ENCODE data around the gene HMCN2. TPM values are rescaled to one million over a fixed set of nuclear protein-coding genes. Genes with fewer than 3 reads are reported as not detected.

Gene HMCN2
- total RNA-seq, 1 donor from 2014 or later, result 9.3 TPM

DNA sequence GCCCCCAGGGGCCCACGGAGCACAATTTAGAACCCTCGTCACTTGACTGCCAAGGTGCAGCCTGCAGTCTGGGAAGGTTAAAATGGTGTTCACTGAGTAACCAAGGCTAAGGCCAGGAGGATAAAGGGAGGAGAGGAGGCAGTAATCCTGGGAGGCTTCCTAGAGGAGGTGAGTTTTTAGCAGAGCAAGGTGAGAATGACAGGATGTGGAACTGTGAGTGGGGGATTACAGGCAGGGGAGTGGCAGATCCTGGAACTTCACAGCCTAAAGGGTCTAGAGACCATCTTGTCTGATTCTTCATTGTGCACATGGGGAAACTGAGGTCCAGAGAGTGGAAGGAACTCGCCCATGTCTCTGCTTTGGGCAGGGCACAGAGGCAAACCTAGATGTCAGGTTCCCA, 136.7 kb downstream of the HMCN2 start:
- H3K4me3 Mint-ChIP-seq (ENCODE audit: unreplicated experiment), result no peak overlapping the region
- DNase-seq, result no peak
- H3K4me1 Mint-ChIP-seq (ENCODE audit: low read depth, unreplicated experiment), result peaks cover 3% of the 10 kb centered on the region
- H3K36me3 Mint-ChIP-seq (ENCODE audit: unreplicated experiment), result no peaks in the 10 kb centered on the region
- TF ChIP-seq, protein P1, sequence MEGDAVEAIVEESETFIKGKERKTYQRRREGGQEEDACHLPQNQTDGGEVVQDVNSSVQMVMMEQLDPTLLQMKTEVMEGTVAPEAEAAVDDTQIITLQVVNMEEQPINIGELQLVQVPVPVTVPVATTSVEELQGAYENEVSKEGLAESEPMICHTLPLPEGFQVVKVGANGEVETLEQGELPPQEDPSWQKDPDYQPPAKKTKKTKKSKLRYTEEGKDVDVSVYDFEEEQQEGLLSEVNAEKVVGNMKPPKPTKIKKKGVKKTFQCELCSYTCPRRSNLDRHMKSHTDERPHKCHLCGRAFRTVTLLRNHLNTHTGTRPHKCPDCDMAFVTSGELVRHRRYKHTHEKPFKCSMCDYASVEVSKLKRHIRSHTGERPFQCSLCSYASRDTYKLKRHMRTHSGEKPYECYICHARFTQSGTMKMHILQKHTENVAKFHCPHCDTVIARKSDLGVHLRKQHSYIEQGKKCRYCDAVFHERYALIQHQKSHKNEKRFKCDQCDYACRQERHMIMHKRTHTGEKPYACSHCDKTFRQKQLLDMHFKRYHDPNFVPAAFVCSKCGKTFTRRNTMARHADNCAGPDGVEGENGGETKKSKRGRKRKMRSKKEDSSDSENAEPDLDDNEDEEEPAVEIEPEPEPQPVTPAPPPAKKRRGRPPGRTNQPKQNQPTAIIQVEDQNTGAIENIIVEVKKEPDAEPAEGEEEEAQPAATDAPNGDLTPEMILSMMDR (IDR thresholded peaks at IDR 0.05; ENCODE audit: partially characterized antibody, unreplicated experiment), result no peak
- no peak overlapping the region for H3K27ac Mint-ChIP-seq (ENCODE audit: unreplicated experiment)
- H3K27me3 Mint-ChIP-seq (ENCODE audit: unreplicated experiment), result peaks cover 1% of the 10 kb centered on the region
- peaks cover 3% of the 10 kb centered on the region for H3K9me3 Mint-ChIP-seq (ENCODE audit: unreplicated experiment)

GRCh38 chr9:130402645-130403440, 137.3 kb downstream of the HMCN2 start:
- no peak overlapping the region for H3K4me3 Mint-ChIP-seq (ENCODE audit: unreplicated experiment)
- peaks cover 1% of the 10 kb centered on the region for H3K27me3 Mint-ChIP-seq (ENCODE audit: unreplicated experiment)
- H3K27ac Mint-ChIP-seq (ENCODE audit: unreplicated experiment), result no peak overlapping the region
- TF ChIP-seq, protein P1 (IDR thresholded peaks at IDR 0.05; ENCODE audit: partially characterized antibody, unreplicated experiment), result no peak
- no peak for DNase-seq
- peaks cover 3% of the 10 kb centered on the region for H3K4me1 Mint-ChIP-seq (ENCODE audit: low read depth, unreplicated experiment)
- no peaks in the 10 kb centered on the region for H3K36me3 Mint-ChIP-seq (ENCODE audit: unreplicated experiment)
- H3K9me3 Mint-ChIP-seq (ENCODE audit: unreplicated experiment), result peaks cover 3% of the 10 kb centered on the region

- H3K4me1 Mint-ChIP-seq (ENCODE audit: low read depth, unreplicated experiment), result peaks cover 3% of the 10 kb centered on the region
- TF ChIP-seq, protein P1 (IDR thresholded peaks at IDR 0.05; ENCODE audit: partially characterized antibody, unreplicated experiment), result no peak
- DNase-seq, result no peak
- H3K27ac Mint-ChIP-seq (ENCODE audit: unreplicated experiment), result no peak overlapping the region
- no peak overlapping the region for H3K4me3 Mint-ChIP-seq (ENCODE audit: unreplicated experiment)
- H3K36me3 Mint-ChIP-seq (ENCODE audit: unreplicated experiment), result no peaks in the 10 kb centered on the region
- peaks cover 3% of the 10 kb centered on the region for H3K9me3 Mint-ChIP-seq (ENCODE audit: unreplicated experiment)
- H3K27me3 Mint-ChIP-seq (ENCODE audit: unreplicated experiment), result peaks cover 1% of the 10 kb centered on the region
Observed at GRCh38 chr9:130405657-130406257, 140.2 kb downstream of the HMCN2 start.

DNA sequence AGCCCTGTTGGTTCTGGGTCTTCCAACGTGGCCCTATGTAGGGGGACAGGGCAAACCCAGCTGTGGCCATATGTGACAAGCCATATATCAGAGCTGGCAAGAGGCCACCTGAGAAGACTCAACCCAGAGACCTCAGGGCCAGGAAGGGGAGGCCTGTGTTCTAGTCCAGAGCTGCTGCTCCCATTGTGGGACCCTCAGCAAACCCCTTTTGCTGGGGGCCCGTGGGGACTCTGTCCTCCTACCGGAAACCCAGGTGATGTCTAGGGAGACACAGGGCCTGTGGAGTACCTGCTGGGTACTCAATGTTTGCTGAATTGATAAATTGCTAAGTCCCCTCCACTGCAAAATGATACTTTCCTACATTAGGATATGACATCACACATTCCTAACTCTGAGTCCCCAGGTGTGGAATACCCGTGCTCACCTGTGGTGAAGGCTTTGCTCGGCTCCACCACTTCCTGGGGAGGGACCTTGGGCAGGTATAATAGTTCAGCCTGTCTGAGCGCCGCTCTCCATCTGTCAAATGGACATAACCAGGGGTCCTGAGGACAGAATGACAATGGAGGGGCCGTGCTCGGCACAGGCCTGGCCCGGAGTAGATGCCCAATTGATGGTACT, 140.8 kb downstream of the HMCN2 start:
- Mint-ChIP-seq H3K9me3 (ENCODE audit: unreplicated experiment) (peaks cover 1% of the 10 kb centered on the region), H3K27me3 (ENCODE audit: unreplicated experiment) (peaks cover 1% of the 10 kb centered on the region), H3K4me1 (ENCODE audit: low read depth, unreplicated experiment) (peaks cover 3% of the 10 kb centered on the region), H3K4me3 (ENCODE audit: unreplicated experiment) (no peak overlapping the region), H3K36me3 (ENCODE audit: unreplicated experiment) (no peaks in the 10 kb centered on the region), H3K27ac (ENCODE audit: unreplicated experiment) (no peak overlapping the region)
- TF ChIP-seq, protein P1 (IDR thresholded peaks at IDR 0.05; ENCODE audit: partially characterized antibody, unreplicated experiment), result no peak
- no peak for DNase-seq

Data from glutamatergic neuron (in vitro differentiated cells).